Right lung (tissue), 5 donors: ENCODE measurements around the gene ARMC9. TPM values are rescaled to one million over a fixed set of nuclear protein-coding genes. Genes with fewer than 3 reads are reported as not detected.
"Not testable (repeated sequence)": the region's sequence is repeated elsewhere in the genome, so short reads cannot be mapped to it uniquely, and the experiment has no call there.

Experiments
- DNase-seq, 2 donors: peaks; one replicate each; pipeline ENCODE4 v3.0.0-alpha.2; 2013
- polyA plus RNA-seq, 5 donors: library from polyadenylated mRNA; unstranded; fragments of 120-200 nt; gene quantifications; one replicate each; pipeline versions ENCODE4 v1.2.1 to v1.2.3, GENCODE V29; 2013; ENCODE audit warnings: inconsistent platforms in 1 of 5, low replicate concordance in 1 of 5; ENCODE audit not compliant: insufficient read length in 5 of 5, insufficient read depth in 1 of 5

Gene ARMC9
- polyA plus RNA-seq, 5 donors = 11.3 to 14.8 (median 12.9) TPM

DNA sequence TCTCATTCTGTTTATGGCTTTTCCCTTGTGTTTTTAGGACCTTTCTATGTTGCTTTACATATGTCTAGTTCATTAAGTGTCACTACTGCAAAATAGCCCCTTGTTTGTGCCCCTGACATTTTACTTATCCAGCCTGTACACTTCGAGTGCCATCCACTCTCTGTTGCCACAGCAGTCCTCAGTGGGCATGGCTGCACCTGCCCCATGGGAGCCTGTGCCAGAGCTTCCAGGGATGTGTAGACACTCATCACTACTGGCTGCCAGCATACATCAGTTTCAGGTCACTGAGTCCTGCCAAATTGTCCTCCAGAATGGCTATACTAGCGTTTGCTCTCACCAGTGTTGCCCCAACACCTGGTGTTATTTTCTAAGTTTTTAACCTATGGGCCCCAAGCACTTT lies 80.4 kb downstream of the ARMC9 start:
- DNase-seq = no peak

DNA sequence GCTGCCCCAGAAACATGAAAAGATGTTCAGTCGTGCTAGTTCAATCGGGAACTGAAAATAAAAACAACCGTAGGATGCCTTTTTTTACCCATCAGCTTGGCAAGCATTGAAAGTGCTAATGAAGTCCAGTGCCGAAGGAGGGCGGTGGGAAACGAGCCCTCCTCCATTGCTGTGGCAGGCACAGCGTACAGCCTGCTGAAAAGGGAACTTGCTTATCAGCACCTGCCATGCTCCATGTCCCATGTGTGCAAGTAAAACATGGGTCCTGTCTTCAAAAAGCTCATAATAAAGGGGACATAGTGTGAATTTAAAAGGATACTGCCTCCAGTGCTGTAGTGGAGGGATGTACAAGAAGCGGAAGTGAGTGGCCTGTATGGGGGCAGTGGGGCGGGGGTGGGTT lies 82.4 kb downstream of the ARMC9 start:
- no peak for DNase-seq

DNA sequence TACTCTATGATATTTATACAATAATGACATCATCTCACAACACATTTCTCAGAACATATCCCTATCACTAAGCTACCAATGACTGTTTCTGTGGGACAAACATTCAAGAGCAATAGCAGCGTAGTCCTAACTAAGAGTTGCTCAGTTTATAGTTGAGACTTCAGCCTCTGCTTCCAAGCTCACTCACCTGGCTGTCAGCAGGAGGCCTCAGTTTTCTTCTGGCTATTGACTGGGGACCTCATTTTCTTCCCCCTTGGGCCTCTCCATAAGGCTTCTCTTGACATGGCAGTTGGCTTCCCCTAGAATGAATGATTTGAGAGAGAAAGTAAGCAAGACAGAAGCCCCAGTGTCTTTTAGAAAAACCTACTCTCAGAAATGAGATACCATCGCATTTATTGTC lies 85.9 kb downstream of the ARMC9 start:
- DNase-seq = no peak

DNA sequence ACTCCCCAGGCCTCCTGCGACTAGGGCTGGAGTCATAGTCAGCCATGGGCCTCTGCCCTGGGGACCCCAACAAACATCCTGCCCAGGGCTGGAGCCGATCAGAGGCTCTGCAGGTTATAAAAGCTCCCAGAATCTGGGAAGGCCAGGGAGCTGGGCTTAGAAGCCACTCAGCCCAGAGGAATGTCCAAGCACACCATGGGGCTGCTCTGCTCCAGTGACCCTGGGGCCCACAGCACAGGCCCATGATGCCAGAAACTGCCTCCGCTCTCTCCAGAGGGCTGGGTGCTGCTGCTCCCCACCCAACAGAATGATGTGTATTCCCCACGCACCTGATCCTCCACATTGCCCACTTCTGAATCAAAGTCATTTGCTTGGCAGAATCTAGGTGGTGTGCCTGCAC lies 88.5 kb downstream of the ARMC9 start:
- DNase-seq = no peak

DNA sequence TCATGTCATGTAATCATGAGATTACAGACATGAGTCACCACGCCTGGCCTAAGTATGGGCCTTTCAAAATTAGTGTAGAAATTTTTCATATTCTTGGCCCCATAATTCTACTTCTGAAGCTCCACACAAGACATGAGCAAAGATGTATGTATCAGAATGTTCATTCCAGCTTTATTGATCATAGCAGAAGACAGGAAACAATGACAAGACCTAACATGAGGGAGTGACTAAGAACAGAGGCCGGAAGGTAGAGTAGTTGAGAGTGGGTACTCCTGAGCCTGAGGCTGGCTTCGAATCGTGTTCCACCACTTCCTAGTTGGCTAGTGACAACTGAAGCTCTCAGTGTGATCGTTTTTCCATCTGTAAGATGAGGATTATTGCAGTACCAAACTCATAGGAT lies 89.3 kb downstream of the ARMC9 start:
- DNase-seq = no peak

DNA sequence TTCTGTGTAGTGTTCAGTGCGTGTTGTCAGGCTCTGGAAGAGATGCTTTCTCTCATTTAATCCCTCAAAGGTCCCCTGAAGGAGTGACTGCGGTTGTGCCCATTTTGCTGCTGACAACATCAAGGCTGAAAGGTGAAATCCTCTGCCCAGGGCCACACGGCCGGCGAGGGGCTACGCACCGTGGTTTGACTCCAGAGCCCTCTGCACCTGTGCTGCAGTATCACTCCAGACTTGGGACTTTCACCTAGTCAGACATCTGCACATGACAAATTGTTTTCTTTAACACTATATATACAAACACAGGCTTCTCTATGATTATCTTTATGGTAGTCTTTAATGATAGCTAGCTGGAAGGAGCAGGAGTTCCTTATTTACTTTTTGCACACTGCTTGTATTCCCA lies 90.2 kb downstream of the ARMC9 start:
- no peak for DNase-seq

DNA sequence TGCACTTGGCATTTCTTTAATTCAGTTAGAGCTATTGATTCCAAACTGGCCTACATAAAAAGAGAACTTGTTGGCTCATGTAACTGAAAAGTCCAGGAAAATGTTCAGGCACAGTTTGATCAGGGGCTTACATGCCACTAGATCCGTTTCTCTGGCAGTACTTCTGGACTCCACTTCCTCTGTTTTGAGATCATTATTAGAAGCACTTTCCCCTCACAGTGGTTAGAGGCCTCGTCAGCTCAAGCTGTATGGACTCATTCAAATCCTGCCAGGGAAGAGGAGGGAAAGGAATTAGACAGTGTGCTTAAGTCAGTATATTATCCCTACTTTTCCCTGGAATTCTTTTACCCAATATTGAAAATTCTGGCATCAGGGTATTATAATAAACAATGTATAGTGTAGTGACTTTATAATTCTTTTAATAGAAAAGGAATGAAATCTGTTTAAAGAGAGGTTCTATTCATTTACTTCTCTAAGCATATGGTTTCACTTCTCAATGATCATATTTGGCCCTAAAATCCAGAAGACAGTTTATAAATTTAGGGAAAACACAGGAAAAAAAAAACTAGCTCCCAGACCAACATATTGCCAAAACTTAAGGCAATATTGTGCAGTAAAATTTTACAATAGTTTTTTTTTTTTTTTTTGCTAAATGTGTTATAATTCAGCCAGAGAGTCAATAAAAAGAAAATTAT lies 92.0 kb downstream of the ARMC9 start:
- no peak for DNase-seq

DNA sequence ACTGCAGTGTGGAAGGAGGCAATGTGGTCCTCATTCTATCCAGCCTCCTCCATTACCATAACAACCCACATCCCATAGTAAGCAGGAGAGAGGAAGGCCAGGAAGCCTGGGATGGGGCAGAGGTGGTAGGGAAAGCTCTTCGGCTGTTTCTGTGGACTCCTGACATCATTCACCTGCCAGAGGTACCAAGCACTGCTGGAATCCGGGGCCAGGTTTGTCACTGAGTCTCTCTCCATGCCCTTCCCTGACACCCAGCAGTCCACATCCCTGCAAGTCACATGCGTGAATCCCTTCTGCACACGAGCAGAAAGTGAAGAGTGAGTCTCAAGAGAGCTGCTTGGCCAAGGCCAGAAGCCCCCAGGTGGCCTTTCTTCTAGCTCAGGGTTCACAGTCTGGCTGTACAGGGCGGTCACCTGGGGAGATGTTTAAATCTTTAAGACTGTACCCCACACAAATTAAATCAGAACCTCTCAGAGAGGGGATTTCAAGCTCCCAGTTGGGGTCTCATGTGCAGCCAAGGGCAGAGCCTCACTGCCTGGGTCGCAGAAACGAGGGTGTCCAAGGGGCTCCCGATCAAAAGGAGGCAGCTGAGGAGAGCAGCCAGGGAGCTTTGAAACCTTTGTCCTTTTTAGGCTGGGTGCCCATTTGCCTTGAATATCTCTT lies 94.2 kb downstream of the ARMC9 start:
- no peak for DNase-seq

DNA sequence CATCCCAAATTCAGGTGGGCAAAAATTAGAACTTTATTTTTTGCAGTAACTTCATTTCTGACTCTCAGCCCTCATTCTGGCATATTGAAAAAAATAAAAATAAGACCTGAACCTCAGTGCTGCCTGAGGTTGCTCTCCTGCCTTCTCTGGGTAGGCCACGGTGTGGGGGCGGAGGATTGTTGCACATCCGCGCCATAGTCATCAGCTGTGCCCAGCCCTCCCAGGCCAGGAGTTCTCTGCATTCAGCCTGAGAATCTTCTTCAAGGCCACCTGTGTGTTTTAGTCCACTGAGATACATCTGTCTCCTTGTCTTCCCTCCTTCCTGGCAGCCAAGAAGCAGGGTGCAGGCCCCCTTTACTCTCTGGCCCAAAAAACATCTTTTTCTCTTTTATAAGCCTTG lies 94.7 kb downstream of the ARMC9 start:
- DNase-seq = no peak

DNA sequence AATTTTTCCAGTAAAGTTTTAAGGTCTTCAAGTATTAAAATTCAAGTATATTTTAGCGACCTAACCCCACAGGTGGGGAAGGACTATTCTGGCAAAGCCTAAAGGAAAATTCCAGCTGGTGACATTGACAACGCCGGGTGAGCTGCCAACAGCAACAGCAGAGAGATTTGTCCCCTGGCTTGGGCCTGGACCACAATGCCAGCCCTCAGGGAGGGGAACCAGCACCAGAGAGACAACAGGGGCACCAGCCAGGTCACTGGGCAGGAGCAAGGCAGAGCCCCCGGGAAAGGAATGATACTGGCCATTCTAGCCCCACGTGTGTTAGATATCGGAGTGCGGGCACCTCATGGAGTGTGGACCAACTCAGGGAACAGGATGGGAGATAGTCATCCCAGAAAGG lies 95.7 kb downstream of the ARMC9 start:
- no peak for DNase-seq

DNA sequence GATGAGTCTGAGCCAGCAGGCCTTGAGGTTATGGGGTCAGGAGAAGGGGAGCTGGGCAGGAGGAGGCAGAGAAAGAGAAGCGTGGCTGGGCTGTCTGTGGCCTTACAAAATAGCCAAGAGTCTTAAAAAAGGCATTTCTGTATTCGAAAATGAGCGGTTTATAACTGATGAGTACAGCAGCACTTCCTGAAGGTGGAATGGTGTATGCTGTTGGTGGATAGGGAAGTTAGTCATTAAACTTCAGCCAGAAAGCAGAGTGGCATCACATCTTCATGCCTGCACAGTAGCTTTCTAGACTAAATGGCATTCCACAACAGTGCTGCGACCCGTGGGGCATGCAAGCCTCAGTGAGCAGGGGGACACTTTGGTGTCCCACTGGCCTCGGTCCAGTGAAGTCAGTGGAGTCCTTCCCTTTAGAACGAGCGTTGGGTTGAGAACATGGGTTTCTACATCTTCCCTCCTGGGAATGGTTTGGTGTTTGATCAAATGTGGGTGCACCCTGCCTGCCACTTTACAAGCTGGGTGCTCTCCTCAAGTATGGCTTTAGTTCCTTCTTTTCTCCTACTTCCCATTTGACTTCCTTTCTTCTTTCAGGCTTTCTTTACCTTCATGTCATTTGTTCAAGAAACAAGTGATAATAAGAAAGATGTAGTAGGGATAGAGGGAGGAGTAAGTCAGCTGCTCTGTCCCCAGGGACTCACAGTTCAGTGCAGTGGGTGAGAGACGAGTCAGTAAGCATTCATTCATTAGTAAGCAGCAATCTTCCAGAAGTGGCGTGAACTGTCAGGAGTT lies 96.3 kb downstream of the ARMC9 start:
- no peak for DNase-seq

DNA sequence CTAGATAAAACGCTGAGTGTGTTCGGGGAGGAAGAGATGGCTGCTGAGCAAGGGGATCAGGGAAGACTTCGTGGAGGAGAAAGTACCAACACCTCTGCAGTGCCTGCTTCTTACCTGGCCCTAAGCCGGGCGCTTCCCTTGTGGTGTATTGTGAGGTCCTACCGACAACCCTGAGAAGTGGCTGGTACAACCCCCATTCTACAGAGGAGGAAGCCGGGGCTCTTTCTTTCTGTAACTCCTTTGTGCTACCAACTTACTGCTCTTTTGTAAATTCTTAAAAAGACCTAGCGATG lies 96.9 kb downstream of the ARMC9 start:
- DNase-seq = no peak

DNA sequence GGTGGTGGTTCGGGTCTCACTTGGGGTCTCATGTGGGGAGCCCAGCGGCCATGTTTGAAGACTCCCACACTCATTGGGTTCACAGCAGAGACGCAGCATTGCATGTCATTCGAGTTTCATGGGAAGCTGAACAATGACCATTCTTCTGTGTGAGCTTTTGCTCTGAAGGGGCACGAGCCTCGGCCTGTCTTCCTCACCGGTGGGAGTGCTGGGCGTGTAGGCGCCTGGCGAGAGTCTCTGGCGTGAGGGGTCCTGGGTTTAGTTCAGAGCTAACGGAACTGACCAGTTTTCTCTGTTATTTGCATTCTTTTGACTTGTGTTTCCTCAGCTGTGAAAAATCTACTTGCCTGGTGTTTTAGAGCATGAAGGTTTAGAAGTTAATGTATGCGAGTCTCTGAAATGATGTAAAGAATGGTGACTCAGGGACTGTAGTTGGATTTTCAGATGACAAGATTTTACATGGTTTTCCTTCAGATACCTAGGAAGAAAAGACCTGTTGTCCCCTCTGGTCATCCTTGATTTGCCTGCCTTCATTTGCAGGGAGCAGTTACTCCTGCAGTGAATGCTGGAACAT lies 98.1 kb downstream of the ARMC9 start:
- DNase-seq = no peak

DNA sequence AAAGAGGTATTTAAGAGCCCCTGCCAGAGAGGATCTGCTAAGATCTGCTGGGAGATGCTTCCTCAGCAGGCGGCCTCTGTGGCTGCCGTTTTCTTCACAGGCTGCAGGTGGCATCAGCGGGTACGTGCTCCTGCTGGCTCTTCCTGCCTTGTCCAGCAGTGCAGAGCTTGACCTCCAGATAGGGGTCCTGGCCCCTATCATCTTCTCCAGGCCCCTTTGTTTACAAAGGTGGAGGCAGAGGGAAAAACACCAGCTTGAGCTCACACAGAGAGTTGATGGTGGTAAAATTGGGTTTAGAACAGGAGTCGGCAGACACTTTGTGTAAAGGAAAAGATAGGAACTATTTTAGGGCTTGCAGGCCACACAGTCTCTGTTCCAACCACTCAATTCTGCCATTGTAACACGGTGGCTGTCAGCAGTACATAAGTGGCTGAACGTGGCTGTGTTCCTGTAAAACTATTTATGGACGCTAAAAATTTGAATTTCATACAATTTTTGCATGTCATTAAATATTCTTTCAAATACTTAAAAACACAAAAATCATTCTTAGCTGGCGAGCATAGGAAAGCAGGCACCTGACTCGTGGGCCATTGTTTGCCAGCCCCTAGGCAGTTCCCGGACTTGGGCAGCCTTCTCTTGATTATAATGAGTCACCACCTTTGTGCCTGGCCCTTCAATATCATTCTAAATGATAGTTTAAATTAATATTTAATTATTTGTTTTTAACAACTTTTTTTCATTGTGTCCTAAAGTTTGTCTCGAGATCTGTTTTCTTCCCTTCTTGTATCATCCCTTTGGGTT lies 98.9 kb downstream of the ARMC9 start:
- peak in 1 of 2 donors; percentile 26 for DNase-seq

DNA sequence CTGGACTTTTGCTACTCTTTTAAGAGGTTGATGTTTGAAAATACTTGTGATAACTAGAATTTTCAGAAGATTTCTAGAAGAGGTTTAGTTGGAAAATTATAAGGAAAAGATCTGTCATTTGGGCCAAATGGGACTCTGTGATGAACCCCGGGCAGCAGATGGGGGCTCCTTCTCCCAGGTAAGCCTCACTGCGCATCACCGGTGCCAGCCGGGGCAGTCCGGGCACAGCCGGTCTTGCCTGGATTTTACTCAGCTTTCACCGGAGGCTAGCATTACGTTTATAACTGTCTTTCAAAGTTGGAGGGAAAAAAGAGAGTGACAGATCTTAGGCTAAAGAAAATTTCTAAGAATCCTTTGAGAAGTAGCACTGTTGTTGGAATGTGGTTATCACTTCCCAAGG lies 99.7 kb downstream of the ARMC9 start:
- DNase-seq = no peak

DNA sequence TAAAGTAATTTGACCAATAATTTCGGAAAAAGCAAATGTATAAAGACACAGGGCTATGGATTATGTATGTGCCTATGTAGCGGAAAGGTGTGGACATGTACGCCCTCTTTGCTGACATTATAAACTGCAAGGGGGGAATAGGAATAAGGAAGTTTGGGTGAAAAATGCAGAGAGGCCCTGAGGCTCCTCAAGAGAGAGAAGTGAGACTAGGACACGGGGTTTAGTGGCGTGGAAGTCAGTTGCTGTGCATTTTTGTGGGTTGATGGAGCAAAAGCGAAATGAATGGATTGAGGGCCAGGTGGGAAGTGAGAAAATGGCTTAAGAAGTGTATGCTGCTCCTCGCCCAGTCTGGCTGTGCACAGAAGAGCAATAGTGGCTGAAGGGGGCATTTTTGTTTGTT lies 100.8 kb downstream of the ARMC9 start:
- no peak for DNase-seq

DNA sequence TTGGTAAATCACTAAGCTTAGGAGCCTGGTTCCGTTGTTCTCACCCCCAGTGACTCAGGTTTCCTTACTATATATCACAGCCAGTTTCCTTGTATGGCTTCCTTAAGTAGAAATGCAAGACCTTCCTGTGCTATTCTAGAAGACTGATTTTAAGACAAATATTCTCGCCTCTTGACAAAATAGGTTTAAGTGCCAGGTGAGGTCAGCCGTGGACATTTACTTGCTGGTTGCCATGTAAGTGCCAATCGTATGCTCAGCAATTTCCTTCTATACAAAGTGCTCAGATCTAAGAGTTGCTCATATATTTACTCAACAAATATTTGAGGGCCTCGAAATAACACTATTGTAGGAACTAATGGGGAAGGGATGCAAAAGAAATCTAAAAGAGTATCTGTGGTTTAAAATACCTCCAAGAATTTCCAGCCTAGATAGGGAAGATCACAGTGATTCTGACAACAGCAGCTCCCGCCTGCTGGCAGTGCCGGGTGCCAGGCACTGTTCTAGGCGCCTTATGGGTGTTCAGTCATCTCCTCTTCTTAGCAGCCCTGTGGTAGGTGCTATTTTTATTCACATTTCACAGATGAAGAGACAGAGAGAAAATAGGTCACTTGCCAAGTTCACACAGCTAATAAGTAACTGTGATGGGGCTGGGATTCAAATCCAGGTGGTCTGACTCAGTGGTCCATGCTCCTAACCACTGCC lies 101.7 kb downstream of the ARMC9 start:
- DNase-seq = peak; percentile 22 to 42

DNA sequence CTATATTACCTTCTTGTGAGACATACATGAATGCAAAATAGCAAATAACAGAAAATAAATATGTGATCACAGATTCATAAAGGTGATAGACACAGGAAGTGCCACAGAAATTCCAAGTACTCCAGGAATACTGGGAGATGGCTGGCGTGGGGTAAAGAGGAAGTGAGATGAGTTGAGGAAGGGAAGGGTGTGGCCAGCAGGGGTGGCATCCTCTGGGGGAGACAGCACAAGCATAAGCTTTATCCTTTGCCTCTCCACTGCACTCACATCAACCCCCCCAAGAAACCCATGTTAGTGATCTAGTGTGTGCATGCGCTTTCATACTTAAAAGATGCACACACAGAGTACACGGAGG lies 102.3 kb downstream of the ARMC9 start:
- no peak for DNase-seq

DNA sequence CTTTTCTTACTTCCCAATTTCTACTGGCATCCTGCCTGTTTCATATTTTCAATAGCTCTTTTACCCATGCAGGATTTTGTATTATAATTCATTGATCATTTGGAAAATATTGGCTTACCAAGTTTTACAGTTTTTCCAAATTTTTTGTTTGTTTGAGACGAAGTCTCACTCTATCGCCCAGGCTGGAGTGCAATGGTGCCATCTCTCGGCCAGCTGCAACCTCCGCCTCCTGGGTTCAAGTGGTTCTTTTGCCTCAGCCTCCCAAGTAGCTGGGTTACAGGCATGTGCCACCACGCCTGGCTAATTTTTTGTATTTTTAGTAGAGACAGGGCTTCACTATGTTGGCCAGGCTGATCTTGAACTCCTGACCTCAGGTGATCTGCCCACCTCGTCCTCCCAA lies 105.8 kb downstream of the ARMC9 start:
- not testable (repeated sequence) for DNase-seq

DNA sequence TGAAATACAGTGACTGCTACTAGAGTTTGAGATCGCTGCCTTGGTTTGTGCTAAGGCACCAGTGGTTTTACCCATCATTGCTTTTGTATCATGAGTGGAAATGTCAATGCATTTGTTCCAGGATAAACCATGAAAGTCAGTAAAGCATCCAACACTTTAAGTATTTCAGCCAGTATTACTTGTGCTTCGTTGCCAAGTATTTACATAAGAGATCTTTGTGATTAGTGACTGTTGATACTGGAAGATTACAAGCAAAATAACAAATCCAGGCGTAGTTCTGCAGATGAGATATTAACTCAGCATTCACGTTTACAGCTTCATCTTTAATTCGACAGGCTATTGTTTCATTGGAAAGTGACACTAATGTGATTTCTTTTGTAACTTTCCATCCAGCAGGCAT lies 106.8 kb downstream of the ARMC9 start:
- DNase-seq = no peak

DNA sequence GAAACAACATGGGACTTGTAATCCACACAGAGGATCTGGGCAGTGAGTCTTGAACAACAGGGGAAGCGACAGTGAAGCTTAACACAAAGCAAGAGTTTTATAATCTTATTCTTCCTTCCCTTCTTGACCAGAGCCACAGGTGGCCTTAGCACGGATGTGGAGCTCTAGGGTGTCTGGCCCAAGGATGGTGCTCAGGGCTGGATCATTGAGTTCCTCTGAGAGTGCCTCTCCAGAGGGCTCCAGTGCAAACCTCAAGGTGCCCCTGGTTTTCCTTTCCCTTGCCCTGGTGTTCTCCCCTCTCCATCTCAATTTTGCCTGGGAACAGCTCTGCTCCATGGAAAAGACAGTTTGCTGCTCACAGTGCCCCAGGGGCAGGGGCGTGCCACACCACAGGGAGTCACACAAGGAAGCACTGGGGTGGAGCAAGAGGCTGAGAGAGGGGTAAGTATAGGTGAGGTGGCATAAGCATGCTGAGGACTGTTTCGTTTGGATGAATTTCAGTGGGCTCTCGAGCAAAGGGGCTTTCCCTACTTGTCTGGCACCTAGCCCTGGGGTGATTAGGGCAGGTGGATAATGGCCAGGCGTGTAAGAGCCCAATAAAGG lies 108.5 kb downstream of the ARMC9 start:
- no peak for DNase-seq
